ENCODE data around the gene TAOK2. TPM values are rescaled to one million over a fixed set of nuclear protein-coding genes. Genes with fewer than 3 reads are reported as not detected.

TAOK2 gene
- total and polyA plus RNA-seq, 2 of the 13 experiments (the other 11 are each of a cell fraction or from before 2014, with no cell fraction given) = 17.4 to 43.2 TPM

DNA sequence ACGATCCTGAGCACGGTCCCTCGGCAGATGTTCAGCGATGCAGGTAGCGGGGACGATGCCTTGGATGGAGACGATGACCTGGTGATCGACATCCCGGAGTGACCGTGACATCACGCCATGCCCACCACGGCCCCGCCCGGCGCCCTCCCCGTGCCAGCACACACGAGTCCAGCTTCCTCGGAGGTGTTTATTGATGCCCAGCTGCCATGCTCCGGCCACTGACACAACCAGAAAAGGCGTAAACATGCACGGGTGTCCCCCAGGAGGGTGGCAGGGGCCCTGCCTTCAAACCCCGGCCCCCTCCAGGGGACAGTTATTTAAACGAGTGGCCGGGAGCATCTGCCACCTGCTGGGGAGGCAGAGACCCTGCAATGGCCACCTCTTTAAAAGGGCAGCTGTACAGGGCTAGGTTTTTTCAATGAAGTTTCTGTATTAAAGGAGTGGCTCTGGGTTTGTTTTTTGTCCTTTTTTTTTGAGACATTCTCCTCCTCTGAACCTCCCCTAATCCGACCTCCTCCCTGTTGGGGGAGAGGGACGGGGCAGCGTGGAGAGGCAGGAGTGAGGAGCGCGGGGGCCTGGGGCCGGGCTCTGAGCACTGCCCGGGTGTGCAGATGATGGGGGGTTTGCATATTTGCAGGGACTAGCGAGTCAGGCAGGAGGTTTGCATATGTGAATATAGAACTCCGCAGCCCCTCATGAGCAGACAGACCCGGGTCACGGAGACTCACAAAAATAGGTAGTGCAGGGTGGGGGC, 31.9 kb downstream of the TAOK2 start (continued):
- TF ChIP-seq, protein P1, sequence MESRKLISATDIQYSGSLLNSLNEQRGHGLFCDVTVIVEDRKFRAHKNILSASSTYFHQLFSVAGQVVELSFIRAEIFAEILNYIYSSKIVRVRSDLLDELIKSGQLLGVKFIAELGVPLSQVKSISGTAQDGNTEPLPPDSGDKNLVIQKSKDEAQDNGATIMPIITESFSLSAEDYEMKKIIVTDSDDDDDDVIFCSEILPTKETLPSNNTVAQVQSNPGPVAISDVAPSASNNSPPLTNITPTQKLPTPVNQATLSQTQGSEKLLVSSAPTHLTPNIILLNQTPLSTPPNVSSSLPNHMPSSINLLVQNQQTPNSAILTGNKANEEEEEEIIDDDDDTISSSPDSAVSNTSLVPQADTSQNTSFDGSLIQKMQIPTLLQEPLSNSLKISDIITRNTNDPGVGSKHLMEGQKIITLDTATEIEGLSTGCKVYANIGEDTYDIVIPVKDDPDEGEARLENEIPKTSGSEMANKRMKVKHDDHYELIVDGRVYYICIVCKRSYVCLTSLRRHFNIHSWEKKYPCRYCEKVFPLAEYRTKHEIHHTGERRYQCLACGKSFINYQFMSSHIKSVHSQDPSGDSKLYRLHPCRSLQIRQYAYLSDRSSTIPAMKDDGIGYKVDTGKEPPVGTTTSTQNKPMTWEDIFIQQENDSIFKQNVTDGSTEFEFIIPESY (CRISPR knock-in tag; IDR thresholded peaks at IDR 0.05) = peak; percentile 46; the same call in 1 of the 2 replicates
- TF ChIP-seq HNRNPL (IDR thresholded peaks at IDR 0.05; ENCODE audit: low read depth, low read length) (peak; percentile 83), ZBTB7B (CRISPR knock-in tag; IDR thresholded peaks at IDR 0.05) (no peak), SP1 (IDR thresholded peaks at IDR 0.05) (no peak), SP1 (CRISPR knock-in tag; IDR thresholded peaks at IDR 0.05) (no peak), HOXA3 (CRISPR knock-in tag; IDR thresholded peaks at IDR 0.05) (0 out of 2 replicates have a peak, but pooled peaks have one; percentile 37), SMC3 (IDR thresholded peaks at IDR 0.05; ENCODE audit: low read length) (peak; percentile 88), RBM39 (IDR thresholded peaks at IDR 0.05; ENCODE audit: low read depth, low read length, poor library complexity, severe bottlenecking) (peak; percentile 38)

DNA sequence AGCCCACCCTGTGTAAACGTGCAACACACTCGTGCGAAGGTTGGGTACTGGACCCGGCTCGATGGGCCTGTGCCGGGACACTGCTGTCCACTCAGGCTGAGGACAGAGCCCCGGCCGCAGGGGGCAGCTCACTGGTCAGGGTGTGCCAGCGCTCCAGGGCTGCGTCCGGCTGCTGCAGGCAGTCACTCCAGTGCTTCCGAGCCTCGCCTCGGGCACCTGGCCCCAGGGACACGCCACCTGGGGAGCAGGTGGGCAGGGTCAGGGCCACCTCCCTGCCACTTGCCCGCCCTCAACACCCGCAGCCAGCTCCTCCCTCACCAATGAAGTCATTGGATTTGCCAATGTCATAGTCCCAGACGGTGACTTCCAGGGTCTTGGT, 32.4 kb downstream of the TAOK2 start:
- Histone ChIP-seq H3K4me1 (ENCODE audit: insufficient read depth, low read length) (peaks cover 20% of the 10 kb centered on the region), H3K4me2 (ENCODE audit: low read depth, low read length) (no peak overlapping the region), H3K9me3 (ENCODE audit: low read length) (no peaks in the 10 kb centered on the region), H3K27me3 (ENCODE audit: control insufficient read depth in 1 of 2, insufficient read depth in 2 of 2, low read length in 2 of 2) (peaks cover 8 to 17% of the 10 kb centered on the region in 2 experiments; a peak in 4 of 5 replicates), H3K9ac (ENCODE audit: insufficient read depth, low read depth, low read length) (no peak overlapping the region), H3K36me3 (replicated peaks in 1 of 2; ENCODE audit: control insufficient read depth in 1 of 2, insufficient read depth in 2 of 2, low read length in 2 of 2) (peaks cover 0 to 3% of the 10 kb centered on the region in 2 experiments; a peak in 1 of 5 replicates), H3K79me2 (ENCODE audit: insufficient read depth, low read length) (no peaks in the 10 kb centered on the region), H3K4me3 (replicated peaks in 1 of 3; ENCODE audit: insufficient read depth in 1 of 3, low read depth in 2 of 3, low read length in 3 of 3) (no peak overlapping the region), H3K27ac (ENCODE audit: extremely low read length, insufficient read depth, low read length) (no peak overlapping the region), H2AFZ (ENCODE audit: low read length) (no peak overlapping the region), H4K20me1 (ENCODE audit: insufficient read depth, low read length) (no peaks in the 10 kb centered on the region)
- POLR2A ChIA-PET = interaction anchor here (1.1 to 2.1 kb wide), 2 partner anchors 26 to 33 kb away, joined by 3 to 8 read pairs; partner anchors contain the start of gene TAOK2
- ATAC-seq = no peak
- in situ Hi-C loops (cut with HindIII; ENCODE audit: extremely low pct_ligation_motif_present, low pct_unique_long_range_greater_than_20kb) (loop anchor here (10.0 kb wide), 1 partner anchor 141 kb away; the partner anchor contains the start of gene CDIPT), intact Hi-C loops (cut with micrococcal nuclease; ENCODE audit: unreplicated experiment) (no loop called here)
- CTCF ChIA-PET (ENCODE audit: low intra/inter-chr PET ratio, low total read pairs) = interaction anchor here (1.1 kb wide), 1 partner anchor 144 kb away, joined by 3 read pairs; no protein-coding TSS in a partner anchor
- no peak for DNase-seq (ENCODE audit: low spot score)
- BruUV-seq (replicated peaks) = no TSS peak
- WGBS (ENCODE audit: low lambda C conversion rate) = 98% methylated on average over 6 of the region's 18 CpGs
- FAIRE-seq = no peak
- TF ChIP-seq POLR2A (IDR thresholded peaks at IDR 0.05; ENCODE audit: insufficient read depth in 1 of 2, low read depth in 2 of 2, low read length in 2 of 2) (no peak), AGO2 (optimal IDR thresholded peaks at IDR 0.05; ENCODE audit: low read depth, low read length) (peak; percentile 64), GABPB1 (CRISPR knock-in tag; IDR thresholded peaks at IDR 0.05) (peak; percentile 0; the same call in 1 of the 2 replicates), SIX1 (CRISPR knock-in tag; IDR thresholded peaks at IDR 0.05; ENCODE audit: borderline replicate concordance) (no peak), RBFOX2 (IDR thresholded peaks at IDR 0.05; ENCODE audit: low read depth, low read length) (0 out of 2 replicates have a peak, but pooled peaks have one; percentile 12), ZNF768 (CRISPR knock-in tag; IDR thresholded peaks at IDR 0.05) (0 out of 2 replicates have a peak, but pooled peaks have one; percentile 22)
- TF ChIP-seq, protein P2, sequence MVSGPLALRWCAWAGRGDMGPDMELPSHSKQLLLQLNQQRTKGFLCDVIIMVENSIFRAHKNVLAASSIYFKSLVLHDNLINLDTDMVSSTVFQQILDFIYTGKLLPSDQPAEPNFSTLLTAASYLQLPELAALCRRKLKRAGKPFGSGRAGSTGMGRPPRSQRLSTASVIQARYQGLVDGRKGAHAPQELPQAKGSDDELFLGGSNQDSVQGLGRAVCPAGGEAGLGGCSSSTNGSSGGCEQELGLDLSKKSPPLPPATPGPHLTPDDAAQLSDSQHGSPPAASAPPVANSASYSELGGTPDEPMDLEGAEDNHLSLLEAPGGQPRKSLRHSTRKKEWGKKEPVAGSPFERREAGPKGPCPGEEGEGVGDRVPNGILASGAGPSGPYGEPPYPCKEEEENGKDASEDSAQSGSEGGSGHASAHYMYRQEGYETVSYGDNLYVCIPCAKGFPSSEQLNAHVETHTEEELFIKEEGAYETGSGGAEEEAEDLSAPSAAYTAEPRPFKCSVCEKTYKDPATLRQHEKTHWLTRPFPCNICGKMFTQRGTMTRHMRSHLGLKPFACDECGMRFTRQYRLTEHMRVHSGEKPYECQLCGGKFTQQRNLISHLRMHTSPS (CRISPR knock-in tag; IDR thresholded peaks at IDR 0.05; ENCODE audit: low read depth) = no peak
- TF ChIP-seq, protein P3, sequence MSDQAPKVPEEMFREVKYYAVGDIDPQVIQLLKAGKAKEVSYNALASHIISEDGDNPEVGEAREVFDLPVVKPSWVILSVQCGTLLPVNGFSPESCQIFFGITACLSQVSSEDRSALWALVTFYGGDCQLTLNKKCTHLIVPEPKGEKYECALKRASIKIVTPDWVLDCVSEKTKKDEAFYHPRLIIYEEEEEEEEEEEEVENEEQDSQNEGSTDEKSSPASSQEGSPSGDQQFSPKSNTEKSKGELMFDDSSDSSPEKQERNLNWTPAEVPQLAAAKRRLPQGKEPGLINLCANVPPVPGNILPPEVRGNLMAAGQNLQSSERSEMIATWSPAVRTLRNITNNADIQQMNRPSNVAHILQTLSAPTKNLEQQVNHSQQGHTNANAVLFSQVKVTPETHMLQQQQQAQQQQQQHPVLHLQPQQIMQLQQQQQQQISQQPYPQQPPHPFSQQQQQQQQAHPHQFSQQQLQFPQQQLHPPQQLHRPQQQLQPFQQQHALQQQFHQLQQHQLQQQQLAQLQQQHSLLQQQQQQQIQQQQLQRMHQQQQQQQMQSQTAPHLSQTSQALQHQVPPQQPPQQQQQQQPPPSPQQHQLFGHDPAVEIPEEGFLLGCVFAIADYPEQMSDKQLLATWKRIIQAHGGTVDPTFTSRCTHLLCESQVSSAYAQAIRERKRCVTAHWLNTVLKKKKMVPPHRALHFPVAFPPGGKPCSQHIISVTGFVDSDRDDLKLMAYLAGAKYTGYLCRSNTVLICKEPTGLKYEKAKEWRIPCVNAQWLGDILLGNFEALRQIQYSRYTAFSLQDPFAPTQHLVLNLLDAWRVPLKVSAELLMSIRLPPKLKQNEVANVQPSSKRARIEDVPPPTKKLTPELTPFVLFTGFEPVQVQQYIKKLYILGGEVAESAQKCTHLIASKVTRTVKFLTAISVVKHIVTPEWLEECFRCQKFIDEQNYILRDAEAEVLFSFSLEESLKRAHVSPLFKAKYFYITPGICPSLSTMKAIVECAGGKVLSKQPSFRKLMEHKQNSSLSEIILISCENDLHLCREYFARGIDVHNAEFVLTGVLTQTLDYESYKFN (CRISPR knock-in tag; conservative IDR thresholded peaks at IDR 0.05) = no peak

All from HepG2 (cell line).